Measurements from ENCODE around the gene SGTA.
"Not testable (repeated sequence)": the region's sequence is repeated elsewhere in the genome, so short reads cannot be mapped to it uniquely, and the experiment has no call there.

SGTA gene

DNA sequence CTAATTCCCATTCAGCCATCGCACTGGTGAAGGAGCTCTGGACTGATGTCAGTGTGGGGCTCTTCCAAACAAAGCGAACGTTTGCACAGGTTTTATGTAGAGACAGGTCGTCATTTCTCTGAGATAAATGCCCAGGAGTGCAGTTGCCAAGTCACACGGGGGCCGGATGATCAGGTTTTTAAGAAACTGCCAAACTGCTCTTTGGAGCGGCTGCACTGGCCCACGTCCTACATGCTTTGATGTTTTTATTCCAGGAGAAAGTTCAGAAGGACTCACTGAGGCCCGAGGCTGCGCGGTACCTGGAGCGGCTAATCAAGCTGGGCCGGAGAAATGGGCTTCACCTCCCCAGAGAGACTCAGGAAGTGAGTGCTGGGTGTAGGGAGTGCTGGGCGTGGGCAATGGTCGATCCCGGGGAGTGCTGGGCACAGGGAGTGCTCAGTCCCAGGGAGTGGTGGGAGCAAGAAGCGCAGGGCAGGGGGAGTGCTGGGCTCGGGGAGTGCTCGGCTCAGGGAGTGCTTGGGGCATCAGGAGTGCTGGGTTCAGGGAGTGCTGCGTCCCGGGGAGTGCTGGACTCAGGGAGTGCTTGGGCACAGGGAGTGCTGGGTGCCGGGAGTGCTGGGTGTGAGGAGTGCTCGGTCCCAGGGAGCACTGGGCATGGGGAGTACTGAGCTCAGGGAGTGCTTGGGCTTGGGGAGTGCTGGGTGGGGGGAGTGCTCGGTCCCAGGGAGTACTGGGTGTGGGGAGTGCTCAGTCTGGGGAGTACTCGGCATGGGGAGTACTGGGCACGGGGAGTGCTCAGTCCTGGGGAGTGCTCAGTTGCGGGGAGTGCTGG lies 13.0 kb upstream of the SGTA start:
- DNase-seq (ENCODE audit: low read depth in 1 of 2, low spot score in 1 of 2), result no peak

DNA sequence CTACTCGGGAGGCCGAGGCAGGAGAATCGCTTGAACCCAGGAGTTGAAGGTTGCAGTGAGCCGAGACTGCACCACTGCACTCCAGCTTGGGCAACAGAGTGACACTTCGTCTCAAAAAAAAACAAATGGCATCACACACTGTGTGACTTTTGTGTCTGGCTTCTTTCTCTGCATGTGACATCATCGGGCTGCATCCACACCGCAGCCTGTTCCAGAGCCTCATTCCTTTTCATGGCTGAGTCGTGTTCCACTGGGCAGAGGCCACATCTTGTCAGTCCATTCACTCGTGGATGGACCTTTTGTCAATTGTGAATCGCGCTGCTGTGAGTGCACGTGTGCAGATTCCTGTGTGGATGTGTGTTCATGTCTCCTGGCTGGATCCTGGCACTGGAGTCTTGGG lies 10.5 kb upstream of the SGTA start:
- DNase-seq (ENCODE audit: low read depth in 1 of 2, low spot score in 1 of 2), result no peak

GRCh38 chr19:2793126-2793525 lies 10.1 kb upstream of the SGTA start:
- DNase-seq (ENCODE audit: low read depth in 1 of 2, low spot score in 1 of 2), result no peak

DNA sequence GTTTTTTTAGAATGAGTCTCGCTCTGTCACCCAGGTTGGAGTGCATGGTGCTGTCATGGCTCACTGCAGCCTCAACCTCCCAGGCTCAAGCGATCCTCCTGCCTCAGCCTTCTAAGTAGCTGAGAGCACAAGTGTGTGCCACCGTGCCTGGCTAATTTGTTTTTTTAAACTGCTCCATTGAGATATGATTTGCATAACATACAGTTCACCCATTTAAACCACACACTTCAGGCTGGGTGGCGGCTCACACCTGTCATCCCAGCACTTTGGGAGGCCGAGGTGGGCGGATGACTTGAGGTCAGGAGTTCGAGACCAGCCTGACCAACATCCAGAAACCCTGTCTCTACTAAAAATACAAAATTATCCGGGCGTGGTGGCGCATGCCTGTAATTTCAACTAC lies 9.6 kb upstream of the SGTA start:
- not testable (repeated sequence) for DNase-seq (ENCODE audit: low read depth in 1 of 2, low spot score in 1 of 2)

GRCh38 chr19:2791876-2792275 lies 8.8 kb upstream of the SGTA start:
- DNase-seq (ENCODE audit: low read depth in 1 of 2, low spot score in 1 of 2), result no peak

GRCh38 chr19:2791440-2791839 lies 8.4 kb upstream of the SGTA start:
- no peak for DNase-seq (ENCODE audit: low read depth in 1 of 2, low spot score in 1 of 2)

GRCh38 chr19:2790557-2791271 lies 7.6 kb upstream of the SGTA start:
- DNase-seq (ENCODE audit: low read depth in 1 of 2, low spot score in 1 of 2), result no peak

- DNase-seq (ENCODE audit: low read depth in 1 of 2, low spot score in 1 of 2), result no peak
These were observed 7.1 kb upstream of the SGTA start for GRCh38 chr19:2790194-2790556.

- DNase-seq (ENCODE audit: low read depth in 1 of 2, low spot score in 1 of 2), result no peak
These were observed 5.2 kb upstream of the SGTA start for GRCh38 chr19:2788237-2788636.

- DNase-seq (ENCODE audit: low read depth in 1 of 2, low spot score in 1 of 2), result no peak
These were observed 4.0 kb upstream of the SGTA start for GRCh38 chr19:2787115-2787514.

DNA sequence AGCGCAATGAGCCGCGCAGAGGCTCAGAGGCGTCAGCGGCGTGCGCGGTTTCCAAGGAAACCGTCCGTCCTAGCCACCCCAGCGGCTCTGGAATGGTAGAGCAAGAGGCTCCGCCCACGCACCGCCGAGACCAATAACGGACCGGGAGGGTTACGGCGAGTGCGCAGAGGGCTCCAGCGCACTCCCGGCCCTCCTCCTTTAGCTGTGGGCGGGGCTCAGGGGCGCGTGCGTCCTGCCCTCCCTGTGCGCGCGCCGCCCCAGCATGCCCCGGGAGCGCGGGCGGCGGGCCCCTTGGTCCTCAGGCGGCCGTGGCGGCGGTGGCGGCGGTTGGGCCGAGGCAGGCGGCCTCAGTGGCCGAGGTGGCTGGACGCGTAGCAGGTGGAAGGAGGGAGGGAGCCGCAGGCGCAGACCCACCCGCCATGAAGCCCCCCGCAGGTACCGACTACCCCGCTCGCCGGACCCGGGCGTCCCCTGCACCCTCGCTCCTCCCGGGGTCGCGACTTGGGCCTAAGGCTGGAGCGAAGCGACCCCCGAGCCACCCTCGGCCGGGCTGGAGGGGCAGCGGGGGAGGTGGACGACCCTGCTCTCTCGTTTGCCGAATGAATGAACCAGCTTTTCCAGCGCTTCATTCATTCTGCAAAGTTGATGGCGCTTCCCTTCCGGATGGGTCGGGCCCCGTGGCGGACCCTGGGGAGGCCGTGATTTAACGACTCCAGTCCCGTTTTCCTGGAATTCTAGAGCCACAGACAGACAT lies 2.3 kb upstream of the SGTA start, which contains the start of gene THOP1:
Gene THOP1, plus strand, starts transcription at position 260 of the 754 bp plus-strand sequence. Its CDS starts 160 bp downstream, at position 420.
- DNase-seq (ENCODE audit: low read depth in 1 of 2, low spot score in 1 of 2), result peak; percentile 96 to 98

GRCh38 chr19:2783781-2784145 lies 690 bp upstream of the SGTA start:
- no peak for DNase-seq (ENCODE audit: low read depth in 1 of 2, low spot score in 1 of 2)

GRCh38 chr19:2782329-2782935 lies 641 bp downstream of the SGTA start:
- DNase-seq (ENCODE audit: low read depth in 1 of 2, low spot score in 1 of 2), result no peak

DNA sequence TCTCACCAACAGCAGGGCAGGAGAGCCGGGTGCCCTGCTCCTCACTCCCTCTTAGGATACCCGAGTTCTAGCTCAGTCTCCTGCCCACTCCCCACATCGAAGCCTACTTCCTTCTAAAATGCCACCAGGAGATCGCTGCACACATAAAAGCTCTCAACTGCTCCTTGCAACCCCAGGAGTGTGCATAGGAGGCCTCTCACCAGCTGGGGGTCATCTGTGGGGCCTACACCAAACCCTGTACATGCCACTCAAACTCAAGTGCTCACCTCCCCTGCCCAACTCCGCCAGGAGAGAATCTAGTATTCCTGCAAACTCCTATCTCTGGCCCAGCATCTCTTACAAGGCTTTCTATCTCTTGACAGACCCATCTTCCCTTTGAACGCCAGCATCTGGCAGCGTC lies 2.8 kb downstream of the SGTA start:
- no peak for DNase-seq (ENCODE audit: low read depth in 1 of 2, low spot score in 1 of 2)

DNA sequence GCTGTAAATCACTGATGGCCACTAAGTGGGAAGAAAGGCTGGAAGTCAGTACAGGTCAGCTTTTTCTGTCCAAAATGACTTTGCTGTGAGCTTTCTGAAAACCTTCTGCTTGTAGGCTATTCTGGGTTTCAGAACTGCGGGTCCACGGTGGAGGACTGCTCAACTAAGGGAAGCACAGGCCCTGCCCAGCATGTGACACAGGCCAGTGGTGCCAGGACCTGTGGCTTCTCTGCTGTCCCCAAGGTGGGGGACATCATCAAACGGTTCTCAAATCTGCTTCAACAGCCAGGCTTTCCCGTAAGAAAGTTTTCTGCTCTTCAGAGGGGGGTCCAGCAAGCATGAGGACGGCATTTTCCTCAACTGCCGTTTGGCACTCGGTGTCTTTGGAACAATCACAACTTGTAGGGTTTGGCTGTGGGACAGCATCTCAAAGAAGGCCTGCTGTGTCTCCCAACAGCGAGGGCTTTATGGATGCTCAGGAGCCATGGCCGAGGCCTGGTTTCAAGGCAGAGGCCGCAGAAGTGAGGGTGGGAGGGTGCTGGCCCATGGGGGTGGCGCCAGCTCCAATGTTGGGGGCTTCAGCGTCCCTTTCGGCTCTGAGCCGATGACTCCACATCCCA lies 3.8 kb downstream of the SGTA start:
- DNase-seq (ENCODE audit: low read depth in 1 of 2, low spot score in 1 of 2), result no peak

GRCh38 chr19:2777952-2778683 lies 5.0 kb downstream of the SGTA start:
- no peak for DNase-seq (ENCODE audit: low read depth in 1 of 2, low spot score in 1 of 2)

- peak; percentile 16 to 47 for DNase-seq (ENCODE audit: low read depth in 1 of 2, low spot score in 1 of 2)
These were observed 7.3 kb downstream of the SGTA start for GRCh38 chr19:2775556-2776430.

DNA sequence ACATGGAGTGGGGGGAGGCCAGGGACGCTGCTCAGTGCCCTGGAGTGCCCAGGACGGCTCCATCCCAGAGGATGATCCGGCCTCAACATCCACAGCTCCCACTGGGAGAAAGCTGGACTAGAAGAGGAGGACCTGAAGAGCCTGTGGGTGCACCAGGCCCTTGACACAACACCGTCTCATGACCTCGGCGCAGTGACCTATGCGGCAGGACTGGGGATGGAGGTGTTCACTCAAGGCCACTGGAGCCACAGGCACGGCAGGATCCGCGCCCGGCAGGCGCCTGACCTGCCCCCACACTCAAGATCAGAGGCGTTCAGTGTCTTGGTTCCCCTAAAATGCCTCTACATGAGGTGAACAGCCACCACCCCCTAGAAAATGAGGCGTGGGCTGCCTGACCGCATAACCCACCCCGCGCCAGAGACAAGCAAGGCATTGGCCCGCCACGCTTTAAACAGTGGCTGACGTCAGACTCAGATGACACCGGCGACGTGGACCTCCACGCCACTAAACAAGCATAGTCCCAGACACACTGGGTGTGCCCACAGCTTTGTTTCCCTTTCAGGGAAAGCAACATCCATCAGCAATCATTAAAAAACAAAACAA lies 8.0 kb downstream of the SGTA start:
- no peak for DNase-seq (ENCODE audit: low read depth in 1 of 2, low spot score in 1 of 2)

DNA sequence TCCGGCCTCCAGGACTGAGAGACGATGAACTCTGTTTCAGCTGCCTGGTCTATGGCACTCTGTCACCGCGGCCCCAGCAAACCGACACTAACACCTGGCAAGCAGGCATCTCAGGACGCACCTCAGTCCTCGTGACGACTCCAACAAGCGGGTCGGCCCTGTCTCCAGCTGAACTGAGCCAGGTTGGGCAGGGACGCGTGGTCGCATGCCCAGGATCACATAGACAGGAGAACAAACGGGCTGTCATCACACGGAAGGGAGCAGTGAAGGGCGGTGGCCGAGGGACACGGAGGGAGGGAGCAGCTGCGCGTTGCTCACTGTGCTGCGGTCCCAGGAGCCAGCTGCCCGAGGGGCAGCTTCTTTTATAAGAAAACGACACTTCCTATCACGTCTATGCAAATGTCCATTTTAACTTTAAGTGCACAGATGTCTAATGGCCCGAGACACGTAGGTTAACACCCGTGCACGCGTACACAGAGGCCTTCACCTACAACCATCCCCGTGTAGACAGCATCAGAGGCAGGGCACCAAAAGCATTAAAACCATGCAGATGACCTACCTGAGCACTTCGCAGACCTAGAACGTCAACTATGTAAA lies 8.9 kb downstream of the SGTA start:
- no peak for DNase-seq (ENCODE audit: low read depth in 1 of 2, low spot score in 1 of 2)
